HepG2 (cell line): ENCODE data around the gene SH2D3C. TPM values are rescaled to one million over a fixed set of nuclear protein-coding genes. Genes with fewer than 3 reads are reported as not detected.

Source experiments
- BRF2 ChIP-seq: sonication (generic); formaldehyde crosslinking; IDR thresholded peaks from 2 replicates; pipeline ENCODE4 v1.8.1; 2022; ENCODE audit warnings: mild to moderate bottlenecking, missing genetic modification reagents
- CENPBD1 ChIP-seq: sonication (generic); formaldehyde crosslinking; IDR thresholded peaks from 2 replicates; pipeline ENCODE4 v1.8.0; 2022; ENCODE audit warnings: missing genetic modification reagents, low read depth, mild to moderate bottlenecking, borderline replicate concordance
- CHD2 ChIP-seq: IDR thresholded peaks from 2 replicates; pipeline ENCODE4 v1.6.1; 2011; ENCODE audit warnings: low read depth, low read length, improper control_type of control experiment
- E2F5 ChIP-seq: sonication (generic); formaldehyde crosslinking; conservative IDR thresholded peaks from 2 replicates; pipeline ENCODE4 v1.4.0; 2020; ENCODE audit warnings: missing genetic modification reagents
- FOXA3 ChIP-seq: IDR thresholded peaks from 2 replicates; pipeline ENCODE4 v1.6.1; 2016; ENCODE audit warnings: missing genetic modification reagents, missing compliant biosample characterization
- HCFC1 ChIP-seq: fragments of 150-350 bp; IDR thresholded peaks from 2 replicates; pipeline ENCODE4 v1.6.1; 2014; ENCODE audit warnings: low read depth, low read length
- HNF4A ChIP-seq: sonication (generic); formaldehyde crosslinking; IDR thresholded peaks from 2 replicates; pipeline ENCODE4 v1.4.0; 2020; ENCODE audit warnings: missing genetic modification reagents
- KLF13 ChIP-seq: sonication (generic); formaldehyde crosslinking; IDR thresholded peaks from 2 replicates; pipeline ENCODE4 v1.4.0; 2020; ENCODE audit warnings: mild to moderate bottlenecking, missing genetic modification reagents
- MLX ChIP-seq: IDR thresholded peaks from 2 replicates; pipeline ENCODE4 v1.6.1; 2016
- MTF1 ChIP-seq: sonication (generic); formaldehyde crosslinking; IDR thresholded peaks from 2 replicates; pipeline ENCODE4 v1.5.0; 2020; ENCODE audit warnings: missing genetic modification reagents
- PAWR ChIP-seq: sonication (generic); formaldehyde crosslinking; IDR thresholded peaks from 2 replicates; pipeline ENCODE4 v1.4.0; 2020; ENCODE audit warnings: missing genetic modification reagents, mild to moderate bottlenecking, borderline replicate concordance
- RAD51 ChIP-seq: fragments of 450-650 bp; IDR thresholded peaks from 2 replicates; pipeline ENCODE4 v1.6.1; 2016; ENCODE audit warnings: borderline replicate concordance
- RELA ChIP-seq: sonication (generic); formaldehyde crosslinking; IDR thresholded peaks from 2 replicates; pipeline ENCODE4 v1.4.0; 2020; ENCODE audit warnings: missing genetic modification reagents
- SETDB1 ChIP-seq: sonication (generic); formaldehyde crosslinking; IDR thresholded peaks from 2 replicates; pipeline ENCODE4 v1.5.1; 2020; ENCODE audit warnings: missing genetic modification reagents, mild to moderate bottlenecking, borderline replicate concordance
- SRY ChIP-seq: sonication (generic); formaldehyde crosslinking; IDR thresholded peaks from 2 replicates; pipeline ENCODE4 v1.8.0; 2022; ENCODE audit warnings: mild to moderate bottlenecking, missing genetic modification reagents
- TARDBP ChIP-seq: sonication (generic); formaldehyde crosslinking; IDR thresholded peaks from 2 replicates; pipeline ENCODE4 v1.8.0; 2022; ENCODE audit warnings: mild to moderate bottlenecking, missing genetic modification reagents
- TEAD2 ChIP-seq: sonication (generic); formaldehyde crosslinking; IDR thresholded peaks from 2 replicates; pipeline ENCODE4 v1.9.0; 2021; ENCODE audit warnings: missing genetic modification reagents
- USF2 ChIP-seq, 2 experiments: sonication (generic) in 1 of 2; formaldehyde crosslinking in 1 of 2; IDR thresholded peaks; 2 replicates each; pipeline versions ENCODE4 v1.5.1 to v1.6.1; 2011 to 2020; ENCODE audit warnings: borderline replicate concordance in 1 of 2, low read depth in 1 of 2, low read length in 1 of 2, mild to moderate bottlenecking in 1 of 2, missing genetic modification reagents in 1 of 2, moderate library complexity in 1 of 2
- XRCC5 ChIP-seq: fragments of 200-400 bp; formaldehyde crosslinking; optimal IDR thresholded peaks from 2 replicates; pipeline ENCODE3; 2017; ENCODE audit warnings: mild to moderate bottlenecking, low read length
- YY1 ChIP-seq: IDR thresholded peaks from 2 replicates; pipeline ENCODE4 v1.6.1; 2011; ENCODE audit warnings: low read length, low read depth, moderate library complexity, mild to moderate bottlenecking; ENCODE audit not compliant: insufficient read depth, insufficient replicate concordance
- ZBTB21 ChIP-seq: sonication (generic); formaldehyde crosslinking; IDR thresholded peaks from 2 replicates; pipeline ENCODE4 v1.4.0; 2020; ENCODE audit warnings: missing genetic modification reagents
- ZMYM2 ChIP-seq: sonication (generic); formaldehyde crosslinking; IDR thresholded peaks from 2 replicates; pipeline ENCODE4 v1.8.0; 2022; ENCODE audit warnings: mild to moderate bottlenecking, missing genetic modification reagents
- ZNF274 ChIP-seq: sonication (generic); formaldehyde crosslinking; IDR thresholded peaks from 2 replicates; pipeline ENCODE4 v1.5.1; 2020; ENCODE audit warnings: mild to moderate bottlenecking, missing genetic modification reagents
- ZNF501 ChIP-seq: sonication (generic); formaldehyde crosslinking; IDR thresholded peaks from 2 replicates; pipeline ENCODE4 v1.5.1; 2020; ENCODE audit warnings: mild to moderate bottlenecking, moderate library complexity, missing genetic modification reagents
- ZSCAN21 ChIP-seq: sonication (generic); formaldehyde crosslinking; IDR thresholded peaks from 2 replicates; pipeline ENCODE4 v1.8.0; 2022; ENCODE audit warnings: mild to moderate bottlenecking, missing genetic modification reagents, moderate library complexity, borderline replicate concordance
- polyA plus RNA-seq, 8 experiments: library from polyadenylated mRNA; depleted of rRNA in 3 of 8; stranded (reverse) in 7 of 8; unstranded in 1 of 8; fragments of >200 nt; fragmentation: Illumina TruSeq in 4 of 8; extraction: Trizol in 4 of 8; gene quantifications; 2 replicates each; pipeline versions ENCODE4 v1.2.1 to v1.2.3, GENCODE V29; 2011 to 2016; ENCODE audit warnings: low read depth in 4 of 8, missing spikeins in 1 of 8, mixed read lengths in 1 of 8; ENCODE audit not compliant: insufficient read depth in 1 of 8
- total RNA-seq, 5 experiments: library from RNA; depleted of rRNA; stranded (reverse); fragments of >200 nt; fragmentation: Illumina TruSeq; extraction: Trizol; gene quantifications; 2 replicates each; pipeline ENCODE4 v1.2.3, GENCODE V29; 2016; ENCODE audit warnings: low read depth in 1 of 5

The SH2D3C gene
- total and polyA plus RNA-seq, 2 of the 13 experiments (the other 11 are each of a cell fraction or from before 2014, with no cell fraction given), result not detected

GRCh38 chr9:127785933-127786772 lies 7.7 kb upstream of the SH2D3C start, which contains the start of gene CDK9 (continued):
- TF ChIP-seq HNF4A (CRISPR knock-in tag) (no peak), ZBTB21 (CRISPR knock-in tag) (no peak), PAWR (CRISPR knock-in tag) (no peak), KLF13 (CRISPR knock-in tag) (no peak), HCFC1 (peak; percentile 85), ZNF274 (peak; percentile 55; the same call in 1 of the 2 replicates), MLX (CRISPR knock-in tag) (no peak), ZSCAN21 (no peak), SRY (CRISPR knock-in tag) (no peak), MTF1 (CRISPR knock-in tag) (no peak), BRF2 (CRISPR knock-in tag) (0 out of 2 replicates have a peak, but pooled peaks have one; percentile 29), RELA (CRISPR knock-in tag) (no peak), ZNF501 (CRISPR knock-in tag) (no peak), CENPBD1 (CRISPR knock-in tag) (no peak), USF2 (IDR thresholded peaks at IDR 0.05; ENCODE audit: low read depth, low read length) (no peak), USF2 (CRISPR knock-in tag; IDR thresholded peaks at IDR 0.05; ENCODE audit: borderline replicate concordance) (no peak), TARDBP (CRISPR knock-in tag) (no peak; the same call in 1 of the 2 replicates), ZMYM2 (CRISPR knock-in tag) (0 out of 2 replicates have a peak, but pooled peaks have one; percentile 28), YY1 (peak; percentile 34), E2F5 (CRISPR knock-in tag) (no peak), FOXA3 (CRISPR knock-in tag) (no peak), SETDB1 (CRISPR knock-in tag) (no peak), RAD51 (no peak), TEAD2 (CRISPR knock-in tag) (no peak), CHD2 (peak; percentile 60; the same call in 1 of the 2 replicates), XRCC5 (no peak)
